ENCODE data around the gene DPP9. TPM values are rescaled to one million over a fixed set of nuclear protein-coding genes. Genes with fewer than 3 reads are reported as not detected.
A peak's percentile ranks its signal among the peaks of the same experiment; 100 is the strongest.

The DPP9 gene
- polyA plus RNA-seq, 1 of the 3 experiments (the other 2 are of a cell fraction) = 17.1 TPM

DNA sequence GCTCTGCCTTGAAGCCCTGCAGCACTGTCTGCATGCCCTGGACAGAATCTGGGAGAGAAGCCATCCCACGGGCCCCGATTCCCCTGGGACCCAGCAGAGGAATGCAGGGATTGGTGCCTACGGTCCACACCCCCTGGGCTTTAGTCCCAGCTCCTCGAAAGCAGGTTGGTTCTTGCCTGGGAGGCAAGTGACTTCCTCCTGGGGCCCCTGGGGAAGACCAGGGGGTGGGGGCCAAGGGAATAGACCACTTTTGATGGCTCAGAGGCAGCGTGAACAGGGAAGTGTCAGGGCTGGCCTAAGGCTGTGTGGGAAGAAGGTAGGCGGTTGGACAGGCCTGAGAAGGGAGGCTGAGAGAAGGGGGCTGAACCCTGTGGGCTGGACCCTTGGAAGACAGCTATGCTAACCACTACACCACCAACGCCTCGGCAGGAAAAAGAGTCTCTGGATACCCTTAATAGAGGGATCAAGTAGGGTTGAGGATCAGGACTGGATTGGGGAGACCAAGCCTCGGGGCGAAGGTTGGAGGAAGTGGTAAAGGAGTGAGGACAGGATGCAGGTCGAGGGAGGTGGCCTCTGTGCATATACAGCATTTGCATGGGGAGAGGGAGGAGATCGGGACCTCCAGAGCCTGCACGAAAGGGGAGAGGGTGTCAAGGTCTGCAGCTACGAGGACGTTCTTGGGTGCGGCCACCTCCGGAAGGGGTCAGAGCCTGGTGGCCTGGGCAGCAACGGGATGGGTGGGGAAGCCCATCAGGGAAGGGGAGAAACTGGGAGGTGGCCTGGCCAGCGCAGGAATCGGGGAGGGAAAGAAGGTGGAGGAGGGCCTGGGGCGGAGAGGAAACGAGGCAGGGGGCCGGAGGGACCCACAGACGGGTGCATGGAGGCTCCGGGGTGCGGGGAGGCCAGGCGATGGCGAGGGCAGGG, 709 bp downstream of the DPP9 start:
- H3K9me3 ChIP-seq = no peaks in the 10 kb centered on the region
- H3K27me3 ChIP-seq (ENCODE audit: insufficient read depth) = no peaks in the 10 kb centered on the region
- ChIA-PET POLR2A (no interaction called here), CTCF (interaction anchor here (0.8 to 1.2 kb wide), 4 partner anchors 11 to 95 kb away, joined by 3 read pairs; no protein-coding TSS in a partner anchor)
- peak overlapping the region; percentile 93 for H3K9ac ChIP-seq
- no peaks in the 10 kb centered on the region for H4K20me1 ChIP-seq (ENCODE audit: insufficient read depth)
- H3K27ac ChIP-seq (ENCODE audit: low read depth in 2 of 2, low read length in 1 of 2) = peak overlapping the region; percentile 44 to 68; a peak in 3 of 4 replicates
- peaks cover 12 to 15% of the 10 kb centered on the region in 2 experiments; a peak in 3 of 4 replicates for H3K4me1 ChIP-seq (ENCODE audit: control insufficient read depth in 1 of 2, insufficient read depth in 2 of 2, low read depth in 1 of 2, low read length in 1 of 2)
- H3K9me2 ChIP-seq = no peaks in the 10 kb centered on the region
- peaks cover 15% of the 10 kb centered on the region for H3F3A ChIP-seq (replicated peaks; ENCODE audit: insufficient read depth)
- H2AFZ ChIP-seq (ENCODE audit: low read depth) = no peak overlapping the region; the same call in 1 of the 2 replicates
- H3K79me2 ChIP-seq (ENCODE audit: insufficient read depth) = peaks cover 56% of the 10 kb centered on the region
- WGBS (ENCODE audit: low lambda C conversion rate) = under 1% methylated on average over 24 of the region's 28 CpGs
- no peak for TF ChIP-seq TCF12 (IDR thresholded peaks at IDR 0.05)
- TF ChIP-seq TEAD4 (IDR thresholded peaks at IDR 0.05; ENCODE audit: borderline replicate concordance, insufficient read depth) = no peak
- no peak for TF ChIP-seq PBX3 (IDR thresholded peaks at IDR 0.05)
- TF ChIP-seq RAD21 (IDR thresholded peaks at IDR 0.05; ENCODE audit: low read length) = no peak
- TF ChIP-seq IRF3 (IDR thresholded peaks at IDR 0.05; ENCODE audit: low read depth, low read length) = no peak
- H3K4me2 ChIP-seq = peak overlapping the region; percentile 98
- H3K4me3 ChIP-seq (ENCODE audit: low read depth in 2 of 2, low read length in 1 of 2) = peak overlapping the region; percentile 73 to 99
- peaks cover 15 to 24% of the 10 kb centered on the region in 2 experiments for H3K36me3 ChIP-seq (replicated peaks in 1 of 2; ENCODE audit: control insufficient read depth in 1 of 2, insufficient read depth in 2 of 2, low read length in 1 of 2)
- DNase-seq = no peak

DNA sequence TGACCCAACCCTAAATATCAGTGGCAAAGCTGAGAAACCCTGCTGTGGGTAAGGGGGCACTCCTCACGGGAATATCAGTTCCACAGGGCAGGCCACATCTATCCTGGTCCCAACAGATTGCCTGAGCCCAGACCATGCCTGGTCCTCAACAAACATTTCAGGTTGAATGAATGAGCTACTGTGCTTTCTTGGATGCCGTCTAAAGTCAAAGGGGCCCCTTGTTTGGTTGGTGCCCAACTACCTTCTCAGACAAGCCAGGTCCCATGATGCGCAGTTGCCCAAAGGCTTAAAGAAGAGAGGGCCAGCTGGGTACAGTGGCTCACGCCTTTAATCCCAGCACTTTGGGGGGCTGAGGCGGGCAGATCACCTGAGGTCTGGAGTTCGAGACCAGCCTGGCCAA, 2.4 kb downstream of the DPP9 start:
- Histone ChIP-seq H3K4me3 (ENCODE audit: low read depth in 2 of 2, low read length in 1 of 2) (no peak overlapping the region), H3K27me3 (ENCODE audit: insufficient read depth) (no peaks in the 10 kb centered on the region), H3K4me1 (ENCODE audit: control insufficient read depth in 1 of 2, insufficient read depth in 2 of 2, low read depth in 1 of 2, low read length in 1 of 2) (peaks cover 12 to 19% of the 10 kb centered on the region in 2 experiments; a peak in 3 of 4 replicates), H4K20me1 (ENCODE audit: insufficient read depth) (no peaks in the 10 kb centered on the region), H3F3A (replicated peaks; ENCODE audit: insufficient read depth) (peaks cover 23% of the 10 kb centered on the region), H3K36me3 (replicated peaks in 1 of 2; ENCODE audit: control insufficient read depth in 1 of 2, insufficient read depth in 2 of 2, low read length in 1 of 2) (peaks cover 20 to 36% of the 10 kb centered on the region in 2 experiments), H3K79me2 (ENCODE audit: insufficient read depth) (peaks cover 63% of the 10 kb centered on the region), H3K4me2 (peak overlapping the region; percentile 98; the same call in 1 of the 2 replicates), H3K27ac (ENCODE audit: low read depth in 2 of 2, low read length in 1 of 2) (no peak overlapping the region), H3K9me3 (no peaks in the 10 kb centered on the region), H3K9me2 (no peaks in the 10 kb centered on the region), H2AFZ (ENCODE audit: low read depth) (no peak overlapping the region), H3K9ac (no peak overlapping the region)
- ChIA-PET CTCF (interaction anchor here (0.6 kb wide), 1 partner anchor 111 kb away, joined by 3 read pairs; no protein-coding TSS in a partner anchor), POLR2A (no interaction called here)
- DNase-seq = no peak
- WGBS (ENCODE audit: low lambda C conversion rate) = 98% methylated on average over 5 of the region's 6 CpGs
- no peak for TF ChIP-seq RXRA (IDR thresholded peaks at IDR 0.05; ENCODE audit: borderline replicate concordance, low read depth)
- TF ChIP-seq SMC3 (IDR thresholded peaks at IDR 0.05; ENCODE audit: low read depth, low read length) = no peak
- TF ChIP-seq SIN3A (IDR thresholded peaks at IDR 0.05; ENCODE audit: borderline replicate concordance, low read depth, low read length) = no peak
- no peak for TF ChIP-seq POLR2AphosphoS5 (IDR thresholded peaks at IDR 0.05; ENCODE audit: low read depth, low read length)
- no peak for TF ChIP-seq USF1 (IDR thresholded peaks at IDR 0.05; ENCODE audit: borderline replicate concordance, low read depth)
- TF ChIP-seq RCOR1 (IDR thresholded peaks at IDR 0.05; ENCODE audit: low read length) = no peak
- no peak for TF ChIP-seq GATA2 (CRISPR knock-in tag; IDR thresholded peaks at IDR 0.05)
- no peak for TF ChIP-seq YY1 (IDR thresholded peaks at IDR 0.05; ENCODE audit: low read depth)
- TF ChIP-seq TCF12 (IDR thresholded peaks at IDR 0.05) = no peak
- TF ChIP-seq MAX (IDR thresholded peaks at IDR 0.05; ENCODE audit: low read depth) = no peak
- no peak for TF ChIP-seq GABPA (IDR thresholded peaks at IDR 0.05; ENCODE audit: low read depth)
- TF ChIP-seq ZBTB33 (IDR thresholded peaks at IDR 0.05; ENCODE audit: borderline replicate concordance, low read depth) = no peak
- TF ChIP-seq REST (IDR thresholded peaks at IDR 0.05; ENCODE audit: low read depth, low read length) = no peak
